MM.1S (cell line): ENCODE results near the gene MAGEA9.
"Not testable (repeated sequence)": the region's sequence is repeated elsewhere in the genome, so short reads cannot be mapped to it uniquely, and the experiment has no call there.

ENCODE experiments used
- DNase-seq: peaks from one replicate; pipeline ENCODE4 v3.0.0-alpha.2; 2015
- H2AFZ ChIP-seq: fragments of 300-600 bp; sonication (generic); 2 replicates; pipeline ENCODE4 v1.6.0; 2016; ENCODE audit warnings: antibody characterized with exemption, low read length
- H3F3A ChIP-seq: fragments of 300-600 bp; sonication (generic); 2 replicates; pipeline ENCODE4 v1.6.1; 2016; ENCODE audit warnings: mild to moderate bottlenecking, antibody characterized with exemption, low read length, moderate library complexity, mixed read lengths; ENCODE audit not compliant: insufficient read depth
- H3K27ac ChIP-seq: fragments of 300-600 bp; sonication (generic); 2 replicates; pipeline ENCODE4 v1.5.1; 2016; ENCODE audit warnings: mild to moderate bottlenecking, low read length
- H3K27me3 ChIP-seq: fragments of 300-600 bp; sonication (generic); replicated peaks from 2 replicates; pipeline ENCODE4 v1.6.0; 2016; ENCODE audit warnings: low read length; ENCODE audit not compliant: insufficient read depth
- H3K36me3 ChIP-seq: fragments of 300-600 bp; sonication (generic); replicated peaks from 2 replicates; pipeline ENCODE4 v1.6.1; 2016; ENCODE audit warnings: mild to moderate bottlenecking, low read length, mixed read lengths; ENCODE audit not compliant: insufficient read depth
- H3K4me1 ChIP-seq: fragments of 300-600 bp; sonication (generic); 2 replicates; pipeline ENCODE4 v1.6.1; 2016; ENCODE audit warnings: low read length, mixed read lengths
- H3K4me2 ChIP-seq: fragments of 300-600 bp; sonication (generic); 2 replicates; pipeline ENCODE4 v1.6.0; 2016; ENCODE audit warnings: low read depth, low read length
- H3K4me3 ChIP-seq: fragments of 300-600 bp; sonication (generic); 2 replicates; pipeline ENCODE4 v1.5.1; 2016; ENCODE audit warnings: low read length, mixed read lengths
- H3K79me2 ChIP-seq: fragments of 300-600 bp; sonication (generic); 2 replicates; pipeline ENCODE4 v1.6.1; 2016; ENCODE audit warnings: mixed run types, low read length, mixed read lengths
- H3K9ac ChIP-seq: fragments of 300-600 bp; sonication (generic); 2 replicates; pipeline ENCODE4 v1.6.1; 2016; ENCODE audit warnings: low read length, mixed read lengths
- H3K9me2 ChIP-seq: fragments of 300-600 bp; sonication (generic); replicated peaks from 2 replicates; pipeline ENCODE4 v1.6.1; 2016; ENCODE audit warnings: mild to moderate bottlenecking, low read length, mixed read lengths; ENCODE audit not compliant: insufficient read depth
- H3K9me3 ChIP-seq: fragments of 300-600 bp; sonication (generic); replicated peaks from 2 replicates; pipeline ENCODE4 v1.6.1; 2016; ENCODE audit warnings: mild to moderate bottlenecking, low read length, mixed read lengths; ENCODE audit not compliant: insufficient read depth
- H4K20me1 ChIP-seq: fragments of 300-600 bp; sonication (generic); 2 replicates; pipeline ENCODE4 v1.6.1; 2016; ENCODE audit warnings: mild to moderate bottlenecking, low read length, moderate library complexity, mixed read lengths; ENCODE audit not compliant: insufficient read depth
- CTCF ChIP-seq: fragments of 300-600 bp; sonication (generic); IDR thresholded peaks from 2 replicates; pipeline ENCODE4 v1.5.1; 2016; ENCODE audit warnings: antibody characterized with exemption, low read length, mixed read lengths
- EZH2 ChIP-seq: fragments of 300-600 bp; sonication (generic); optimal IDR thresholded peaks from 2 replicates; pipeline ENCODE3; 2017; ENCODE audit warnings: low read depth, mild to moderate bottlenecking, antibody characterized with exemption, low read length, mixed read lengths
- EZH2phosphoT487 ChIP-seq: fragments of 300-600 bp; sonication (generic); IDR thresholded peaks from 2 replicates; pipeline ENCODE4 v1.6.1; 2018; ENCODE audit warnings: antibody characterized with exemption, low read length

The MAGEA9 gene

DNA sequence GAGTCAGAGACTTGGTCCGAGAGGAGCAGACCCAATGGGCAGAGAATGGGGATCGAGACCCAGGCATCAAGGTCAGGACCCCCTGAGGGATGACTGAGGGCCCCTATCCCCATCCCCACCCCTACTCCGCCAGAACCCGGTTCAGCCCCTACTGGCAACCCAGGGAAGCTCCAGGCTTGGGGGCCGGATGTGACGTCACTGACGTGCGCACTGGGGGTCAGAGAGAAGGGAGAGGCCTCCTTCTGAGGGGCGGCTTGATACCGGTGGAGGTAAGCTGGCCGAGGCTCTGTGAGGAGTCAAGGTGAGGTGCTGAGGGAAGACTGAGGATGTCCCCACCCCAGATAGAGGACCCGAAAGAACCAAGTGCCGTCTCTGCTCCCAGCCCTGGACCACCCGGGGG, at the start of gene MAGEA9:
TSS of gene MAGEA9 (plus strand) at position 204 of the 400 bp plus-strand sequence. CDS start 4,281 bp downstream, outside the sequence.
- not testable (repeated sequence) for H2AFZ ChIP-seq, H3K27ac ChIP-seq, H3K4me2 ChIP-seq, H3K9ac ChIP-seq, H3K27me3 ChIP-seq, H3K4me1 ChIP-seq, H4K20me1 ChIP-seq, H3K4me3 ChIP-seq, H3K9me3 ChIP-seq, H3K79me2 ChIP-seq, H3K36me3 ChIP-seq, H3K9me2 ChIP-seq, H3F3A ChIP-seq, DNase-seq

- not testable (repeated sequence) for H3K9ac ChIP-seq, H2AFZ ChIP-seq, H3K4me3 ChIP-seq, H4K20me1 ChIP-seq, H3F3A ChIP-seq, H3K27me3 ChIP-seq, H3K79me2 ChIP-seq, H3K4me2 ChIP-seq, H3K9me3 ChIP-seq, H3K4me1 ChIP-seq, H3K9me2 ChIP-seq, H3K36me3 ChIP-seq, DNase-seq, H3K27ac ChIP-seq
These were observed 39.5 kb upstream of the MAGEA9 start for GRCh38 chrX:149742269-149742668.

DNA sequence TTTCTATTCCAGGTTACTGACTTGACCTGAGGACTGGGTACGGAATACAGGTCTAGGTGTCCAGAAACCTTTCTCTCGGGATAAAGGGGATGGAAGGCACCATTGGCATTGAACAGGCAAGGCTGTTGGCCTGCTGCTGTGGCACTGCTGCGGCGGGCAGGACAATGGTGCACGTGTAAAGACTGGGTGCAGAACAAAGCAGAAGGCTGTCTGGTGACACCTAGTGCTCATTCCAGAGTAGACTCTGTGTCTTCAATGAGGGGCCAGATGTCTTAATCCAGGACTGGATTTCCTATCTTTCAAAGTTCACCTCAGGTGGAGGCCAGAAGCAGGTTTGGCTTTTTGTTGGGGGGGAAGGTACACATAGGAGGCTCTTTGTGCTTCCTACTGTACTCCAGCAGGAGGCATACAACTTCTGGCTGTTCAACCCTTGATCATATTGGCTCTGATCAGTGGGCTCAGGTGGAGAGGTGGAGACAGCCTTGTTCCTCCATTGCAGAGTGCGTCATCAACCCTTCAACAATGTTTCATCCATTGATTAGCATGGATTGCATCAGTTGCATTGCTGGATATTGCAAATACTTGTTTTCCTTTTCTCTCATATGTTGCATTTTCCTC, 35.2 kb upstream of the MAGEA9 start:
- not testable (repeated sequence) for H3K4me1 ChIP-seq, H3K36me3 ChIP-seq, H3F3A ChIP-seq, H4K20me1 ChIP-seq, H3K27me3 ChIP-seq, DNase-seq, H3K9me2 ChIP-seq, H3K27ac ChIP-seq, H3K9me3 ChIP-seq, H3K79me2 ChIP-seq, H2AFZ ChIP-seq, H3K9ac ChIP-seq, H3K4me2 ChIP-seq, H3K4me3 ChIP-seq

- Histone ChIP-seq H3K9me3 (no peaks in the 10 kb centered on the region), H4K20me1 (no peaks in the 10 kb centered on the region), H2AFZ (no peak overlapping the region), H3F3A (no peaks in the 10 kb centered on the region), H3K27ac (no peak overlapping the region), H3K4me3 (no peak overlapping the region), H3K4me2 (no peak overlapping the region), H3K9me2 (no peaks in the 10 kb centered on the region), H3K4me1 (no peaks in the 10 kb centered on the region), H3K9ac (no peak overlapping the region), H3K79me2 (no peaks in the 10 kb centered on the region), H3K27me3 (no peaks in the 10 kb centered on the region), H3K36me3 (no peaks in the 10 kb centered on the region)
- DNase-seq = no peak
- no peak for TF ChIP-seq CTCF
- no peak for TF ChIP-seq EZH2
- no peak for TF ChIP-seq EZH2phosphoT487
These were observed 24.3 kb upstream of the MAGEA9 start for GRCh38 chrX:149757206-149758067.
